GM12878 (cell line): ENCODE results near the gene VSIG8. TPM values are rescaled to one million over a fixed set of nuclear protein-coding genes. Genes with fewer than 3 reads are reported as not detected.
A peak's percentile ranks its signal among the peaks of the same experiment; 100 is the strongest.

Source experiments
- ATAC-seq: fragments of 200-7000 bp; cut with Tn5 transposase; 3 replicates; pipeline ENCODE4 v1.9.1; 2020; ENCODE audit warnings: mild to moderate bottlenecking, moderate library complexity
- BruUV-seq: library from RNA; stranded (reverse); fragments of 400-500 nt; replicated peaks from 2 replicates; lab custom pipeline; 2021; lab: Mats Ljungman, UMichigan
- CTCF ChIA-PET: fragments of 300-600 bp; sonication (Branson Sonifier 250); formaldehyde crosslinking; extraction: SDS; loops from one replicate; lab custom pipeline; 2021; ENCODE audit warnings: inconsistent platforms; lab: Yijun Ruan, JAX
- POLR2A ChIA-PET: fragments of 350-600 bp; formaldehyde crosslinking; extraction: SDS; loops from one replicate; lab custom pipeline; 2021; ENCODE audit warnings: inconsistent platforms; lab: Charles Lee
- RAD21 ChIA-PET: fragments of 300-600 bp; sonication (Branson Sonifier 250); formaldehyde crosslinking; loops from one replicate; lab custom pipeline; 2023; ENCODE audit warnings: antibody characterized with exemption; ENCODE audit not compliant: unreplicated experiment; lab: Charles Lee
- SMC1A ChIA-PET: fragments of 300-600 bp; sonication (Branson Sonifier 250); formaldehyde crosslinking; loops from one replicate; lab custom pipeline; 2023; ENCODE audit not compliant: unreplicated experiment, uncharacterized antibody; lab: Charles Lee
- DNase-seq: peaks from one replicate; pipeline ENCODE4 v3.0.0-alpha.2; 2011; ENCODE audit warnings: low read depth, low spot score
- FAIRE-seq: peaks from 3 replicates; lab custom pipeline; 2011; peaks lifted over from hg19 to GRCh38; lab: Jason Lieb, UNC
- H2AFZ ChIP-seq: 2 replicates; pipeline ENCODE4 v1.6.0; 2011; ENCODE audit warnings: low read depth, low read length, control low read depth; ENCODE audit not compliant: control insufficient read depth
- H3K27ac ChIP-seq: 2 replicates; pipeline ENCODE4 v1.5.1; 2011; ENCODE audit warnings: control low read depth; ENCODE audit not compliant: control insufficient read depth, insufficient read depth
- H3K27me3 ChIP-seq, 2 experiments: replicated peaks in 1 of 2; 2 replicates each; pipeline versions ENCODE4 v1.6.0 to v1.6.1; 2011; ENCODE audit warnings: low read length in 1 of 2; ENCODE audit not compliant: control insufficient read depth in 2 of 2, insufficient read depth in 2 of 2
- H3K36me3 ChIP-seq, 2 experiments: 2 replicates each; pipeline ENCODE4 v1.5.1; 2011; ENCODE audit warnings: low read length in 1 of 2; ENCODE audit not compliant: control insufficient read depth in 2 of 2, insufficient read depth in 2 of 2
- H3K4me1 ChIP-seq: 2 replicates; pipeline ENCODE4 v1.6.1; 2011; ENCODE audit warnings: mild to moderate bottlenecking, low read length, moderate library complexity, mixed read lengths; ENCODE audit not compliant: control insufficient read depth, insufficient read depth
- H3K4me2 ChIP-seq: 2 replicates; pipeline ENCODE4 v1.6.0; 2011; ENCODE audit warnings: control low read depth; ENCODE audit not compliant: control insufficient read depth, insufficient read depth
- H3K4me3 ChIP-seq: fragments of 200-600 bp; sonication (generic); 2 replicates; pipeline ENCODE4 v1.5.1; 2016
- H3K79me2 ChIP-seq: 2 replicates; pipeline ENCODE4 v1.6.0; 2011; ENCODE audit warnings: low read length; ENCODE audit not compliant: control insufficient read depth, insufficient read depth
- H3K9ac ChIP-seq: 2 replicates; pipeline ENCODE4 v1.8.0; 2011; ENCODE audit warnings: low read length, control low read depth, mixed read lengths; ENCODE audit not compliant: control insufficient read depth, insufficient read depth
- H3K9me3 ChIP-seq: replicated peaks from 3 replicates; pipeline ENCODE4 v1.5.1; 2011; ENCODE audit warnings: mild to moderate bottlenecking, low read length; ENCODE audit not compliant: control insufficient read depth, insufficient read depth
- H4K20me1 ChIP-seq: 2 replicates; pipeline ENCODE4 v1.6.0; 2011; ENCODE audit not compliant: control insufficient read depth, insufficient read depth
- EED ChIP-seq: sonication (generic); IDR thresholded peaks from 2 replicates; pipeline ENCODE4 v1.6.1; 2016; ENCODE audit warnings: antibody characterized with exemption, low read depth
- EGR1 ChIP-seq, 2 experiments: IDR thresholded peaks; 1 replicate in 1 of 2; 2 replicates in 1 of 2; pipeline ENCODE4 v1.6.1; 2011 to 2012; ENCODE audit warnings: low read depth in 2 of 2, low read length in 2 of 2, borderline replicate concordance in 1 of 2, mild to moderate bottlenecking in 1 of 2, moderate library complexity in 1 of 2
- FOXM1 ChIP-seq: IDR thresholded peaks from 2 replicates; pipeline ENCODE4 v1.6.1; 2012; ENCODE audit warnings: low read depth, mild to moderate bottlenecking, inconsistent platforms, low read length, moderate library complexity
- GABPA ChIP-seq: IDR thresholded peaks from 2 replicates; pipeline ENCODE4 v1.6.1; 2014; ENCODE audit warnings: antibody characterized with exemption, low read depth, mild to moderate bottlenecking, inconsistent platforms
- JUNB ChIP-seq: IDR thresholded peaks from 2 replicates; pipeline ENCODE4 v1.6.1; 2016; ENCODE audit warnings: antibody characterized with exemption, mild to moderate bottlenecking
- KAT2A ChIP-seq: conservative IDR thresholded peaks from 2 replicates; pipeline ENCODE4 v1.6.1; 2011; ENCODE audit warnings: low read depth, low read length; ENCODE audit not compliant: control insufficient read depth
- MTA2 ChIP-seq: fragments of 450-650 bp; IDR thresholded peaks from 2 replicates; pipeline ENCODE4 v1.6.1; 2016; ENCODE audit warnings: low read depth, mild to moderate bottlenecking, moderate library complexity
- NR2C1 ChIP-seq: fragments of 450-650 bp; IDR thresholded peaks from 2 replicates; pipeline ENCODE4 v1.6.1; 2017; ENCODE audit warnings: antibody characterized with exemption, mild to moderate bottlenecking, moderate library complexity
- PAX5 ChIP-seq: IDR thresholded peaks from 2 replicates; pipeline ENCODE4 v1.6.1; 2011; ENCODE audit warnings: low read depth, low read length, borderline replicate concordance
- POLR2A ChIP-seq: IDR thresholded peaks from 2 replicates; pipeline ENCODE4 v1.6.1; 2011; ENCODE audit warnings: low read depth, mild to moderate bottlenecking, low read length
- ZNF207 ChIP-seq: fragments of 450-650 bp; IDR thresholded peaks from 2 replicates; pipeline ENCODE4 v1.6.1; 2014; ENCODE audit warnings: antibody characterized with exemption, mild to moderate bottlenecking, borderline replicate concordance
- ZSCAN29 ChIP-seq: fragments of 450-650 bp; IDR thresholded peaks from 2 replicates; pipeline ENCODE4 v1.6.1; 2017; ENCODE audit warnings: mild to moderate bottlenecking, moderate library complexity
- WGBS: methylation state at CpG from one replicate; pipeline ENCODE4 v1.1.6; 2016; ENCODE audit warnings: low lambda C conversion rate; ENCODE audit not compliant: insufficient replicate concordance, insufficient coverage; ENCODE audit errors: missing lambda C conversion rate; 5-methylcytosine and 5-hydroxymethylcytosine counted together
- in situ Hi-C: fragments of 300-500 bp; cut with MboI; formaldehyde crosslinking; loops from 9 replicates; pipeline ENCODE4 v1.14.3; 2018; ENCODE audit warnings: mixed read lengths
- intact Hi-C: fragments of 100-400 bp; cut with micrococcal nuclease; formaldehyde crosslinking; loops from one replicate; pipeline ENCODE4 v1.14.2; 2022; ENCODE audit not compliant: unreplicated experiment
- polyA plus RNA-seq, 11 experiments: library from polyadenylated mRNA; depleted of rRNA in 4 of 11; unstranded in 6 of 11; stranded (reverse) in 5 of 11; fragments of >200 nt; fragmentation: Nextera tagmentation in 4 of 11; fragmentation: Illumina TruSeq in 1 of 11; extraction: Ambion mirVana in 4 of 11; extraction: Trizol in 1 of 11; gene quantifications; 1 replicate in 1 of 11; 2 replicates in 10 of 11; pipeline versions ENCODE4 v1.2.1 to v1.2.3, GENCODE V29; 2011 to 2016; ENCODE audit warnings: inconsistent platforms in 2 of 11, missing spikeins in 2 of 11, low read depth in 1 of 11
- total RNA-seq, 4 experiments: library from RNA; depleted of rRNA in 3 of 4; stranded (reverse); fragments of >200 nt in 3 of 4; fragmentation: Illumina TruSeq in 1 of 4; extraction: Trizol in 1 of 4; gene quantifications; 2 replicates each; pipeline versions ENCODE4 v1.2.1 to v1.2.3, GENCODE V29; 2013 to 2021
- TF ChIP-seq, protein P1 (sequence below): IDR thresholded peaks from 2 replicates; pipeline ENCODE4 v1.6.1; 2011; ENCODE audit warnings: borderline replicate concordance, low read depth, mild to moderate bottlenecking, moderate library complexity, mixed read lengths, low read length; ENCODE audit not compliant: insufficient read depth; ENCODE audit errors: extremely low read length
- TF ChIP-seq, protein P2 (sequence below): IDR thresholded peaks from 2 replicates; pipeline ENCODE4 v1.6.1; 2012; ENCODE audit warnings: low read depth, low read length, improper control_type of control experiment
- TF ChIP-seq, protein P3 (sequence below): fragments of 450-650 bp; IDR thresholded peaks from 2 replicates; pipeline ENCODE4 v1.6.1; 2017; ENCODE audit warnings: antibody characterized with exemption, mild to moderate bottlenecking, moderate library complexity

VSIG8 gene
- total and polyA plus RNA-seq, 10 of the 15 experiments (the other 5 are each of a cell fraction or from before 2014, with no cell fraction given) = not detected

DNA sequence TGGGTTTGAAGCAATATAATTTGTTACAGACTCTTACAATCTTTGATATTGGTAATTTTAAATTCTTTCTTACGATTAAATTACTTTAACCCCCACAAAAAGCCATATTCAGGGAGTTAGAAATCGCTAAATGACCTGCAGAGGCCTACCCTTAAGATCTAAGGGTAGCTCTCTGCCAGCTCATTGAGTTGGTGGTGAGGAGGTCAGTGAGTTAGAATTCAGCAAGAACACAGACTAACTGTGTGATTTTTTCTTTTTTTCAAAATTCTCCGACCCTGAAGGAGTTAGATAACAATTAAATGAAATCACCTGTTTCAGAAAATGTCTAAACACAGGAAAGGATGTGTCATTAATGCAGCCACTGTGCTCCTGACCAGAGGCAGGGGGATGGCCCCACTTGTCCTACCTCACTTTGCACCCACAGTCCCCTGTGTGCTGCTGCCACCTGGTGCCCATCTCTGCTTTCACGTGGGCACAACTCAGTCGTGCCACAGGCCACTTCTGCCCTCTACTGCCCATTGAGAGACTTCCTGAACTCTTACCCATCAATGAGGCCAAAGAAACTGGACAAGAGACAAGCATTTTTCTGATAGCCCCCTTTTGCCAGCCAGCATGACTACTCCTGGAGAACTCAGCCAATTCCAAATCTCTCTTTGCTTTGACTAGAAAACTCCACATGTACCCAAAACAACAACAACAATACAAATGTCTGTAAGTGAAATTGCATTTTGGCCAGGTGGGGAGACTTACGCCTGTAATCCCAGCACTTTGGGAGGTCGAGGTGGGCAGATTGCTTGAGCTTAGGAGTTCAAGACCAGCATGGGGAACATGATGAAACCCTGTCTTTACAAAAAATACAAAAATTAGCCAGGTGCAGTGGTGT lies 29.1 kb upstream of the VSIG8 start:
- in situ Hi-C loops = loop anchor here (5.0 kb wide), 1 partner anchor 94 kb away; no protein-coding TSS in a partner anchor
- ChIA-PET CTCF (interaction anchor here (0.7 to 14.8 kb wide), 50 partner anchors 11 to 759 kb away, joined by 3 to 476 read pairs (median 5); partner anchors contain the start of genes DUSP23, FCRL6, PIGM and SLAMF8), SMC1A (interaction anchor here (1.2 to 12.2 kb wide), 26 partner anchors 10 to 677 kb away, joined by 3 to 289 read pairs (median 7); partner anchors contain the start of genes DUSP23, FCRL6, PIGM and SLAMF8), RAD21 (interaction anchor here (1.0 to 7.6 kb wide), 18 partner anchors 32 to 678 kb away, joined by 3 to 153 read pairs (median 6); partner anchors contain the start of genes DUSP23, FCRL6 and TAGLN2), POLR2A (interaction anchor here (1.3 to 3.2 kb wide), 3 partner anchors 32 to 91 kb away, joined by 3 to 25 read pairs (median 13); partner anchors contain the start of gene TAGLN2)
- intact Hi-C loops = loop anchor here (1.0 to 2.0 kb wide), 7 partner anchors 53 to 730 kb away; partner anchors contain the start of genes DUSP23 and SLAMF8
- Histone ChIP-seq H3K4me3 (no peak overlapping the region), H3K79me2 (no peaks in the 10 kb centered on the region), H3K9me3 (no peaks in the 10 kb centered on the region), H3K4me2 (no peak overlapping the region), H3K36me3 (no peaks in the 10 kb centered on the region), H3K27me3 (0 out of 4 replicates have a peak, but pooled peaks cover 0 to 2% of the 10 kb centered on the region in 2 experiments), H2AFZ (no peak overlapping the region), H3K27ac (no peak overlapping the region), H3K9ac (no peak overlapping the region), H4K20me1 (no peaks in the 10 kb centered on the region), H3K4me1 (peaks cover 19% of the 10 kb centered on the region)
- DNase-seq (peak; percentile 83), FAIRE-seq (peak; percentile 89), ATAC-seq (peak; percentile 89)
- 34% methylated on average over 7 of the region's 7 CpGs for WGBS
- no TSS peak for BruUV-seq
- TF ChIP-seq, protein P1, sequence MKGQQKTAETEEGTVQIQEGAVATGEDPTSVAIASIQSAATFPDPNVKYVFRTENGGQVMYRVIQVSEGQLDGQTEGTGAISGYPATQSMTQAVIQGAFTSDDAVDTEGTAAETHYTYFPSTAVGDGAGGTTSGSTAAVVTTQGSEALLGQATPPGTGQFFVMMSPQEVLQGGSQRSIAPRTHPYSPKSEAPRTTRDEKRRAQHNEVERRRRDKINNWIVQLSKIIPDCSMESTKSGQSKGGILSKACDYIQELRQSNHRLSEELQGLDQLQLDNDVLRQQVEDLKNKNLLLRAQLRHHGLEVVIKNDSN = no peak
- no peak for TF ChIP-seq JUNB
- TF ChIP-seq EED = 0 out of 2 replicates have a peak, but pooled peaks have one; percentile 20
- no peak for TF ChIP-seq KAT2A
- TF ChIP-seq MTA2 = peak; percentile 29; the same call in 1 of the 2 replicates
- TF ChIP-seq, protein P2, sequence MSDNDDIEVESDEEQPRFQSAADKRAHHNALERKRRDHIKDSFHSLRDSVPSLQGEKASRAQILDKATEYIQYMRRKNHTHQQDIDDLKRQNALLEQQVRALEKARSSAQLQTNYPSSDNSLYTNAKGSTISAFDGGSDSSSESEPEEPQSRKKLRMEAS = no peak
- TF ChIP-seq, protein P3, sequence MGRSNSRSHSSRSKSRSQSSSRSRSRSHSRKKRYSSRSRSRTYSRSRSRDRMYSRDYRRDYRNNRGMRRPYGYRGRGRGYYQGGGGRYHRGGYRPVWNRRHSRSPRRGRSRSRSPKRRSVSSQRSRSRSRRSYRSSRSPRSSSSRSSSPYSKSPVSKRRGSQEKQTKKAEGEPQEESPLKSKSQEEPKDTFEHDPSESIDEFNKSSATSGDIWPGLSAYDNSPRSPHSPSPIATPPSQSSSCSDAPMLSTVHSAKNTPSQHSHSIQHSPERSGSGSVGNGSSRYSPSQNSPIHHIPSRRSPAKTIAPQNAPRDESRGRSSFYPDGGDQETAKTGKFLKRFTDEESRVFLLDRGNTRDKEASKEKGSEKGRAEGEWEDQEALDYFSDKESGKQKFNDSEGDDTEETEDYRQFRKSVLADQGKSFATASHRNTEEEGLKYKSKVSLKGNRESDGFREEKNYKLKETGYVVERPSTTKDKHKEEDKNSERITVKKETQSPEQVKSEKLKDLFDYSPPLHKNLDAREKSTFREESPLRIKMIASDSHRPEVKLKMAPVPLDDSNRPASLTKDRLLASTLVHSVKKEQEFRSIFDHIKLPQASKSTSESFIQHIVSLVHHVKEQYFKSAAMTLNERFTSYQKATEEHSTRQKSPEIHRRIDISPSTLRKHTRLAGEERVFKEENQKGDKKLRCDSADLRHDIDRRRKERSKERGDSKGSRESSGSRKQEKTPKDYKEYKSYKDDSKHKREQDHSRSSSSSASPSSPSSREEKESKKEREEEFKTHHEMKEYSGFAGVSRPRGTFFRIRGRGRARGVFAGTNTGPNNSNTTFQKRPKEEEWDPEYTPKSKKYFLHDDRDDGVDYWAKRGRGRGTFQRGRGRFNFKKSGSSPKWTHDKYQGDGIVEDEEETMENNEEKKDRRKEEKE = no peak
- TF ChIP-seq GABPA = no peak
- no peak for TF ChIP-seq ZSCAN29
- peak; percentile 50 to 97 for TF ChIP-seq EGR1 (IDR thresholded peaks at IDR 0.05; ENCODE audit: borderline replicate concordance in 1 of 2, low read depth in 2 of 2, low read length in 2 of 2)
- TF ChIP-seq NR2C1 = no peak
- peak; percentile 56; the same call in 1 of the 2 replicates for TF ChIP-seq ZNF207
- no peak for TF ChIP-seq PAX5
- TF ChIP-seq POLR2A = no peak
- peak; percentile 46; the same call in 1 of the 2 replicates for TF ChIP-seq FOXM1
